OCI-LY3 (cell line): ENCODE data around the gene HCK.

Source experiments
- H2AFZ ChIP-seq: fragments of 200-600, 300-600 bp; shearing (Covaris generic); 2 replicates; pipeline ENCODE4 v1.6.0; 2014; ENCODE audit warnings: antibody characterized with exemption, low read depth, low read length
- H3K27ac ChIP-seq: fragments of 200-600, 300-600 bp; sonication (generic); 2 replicates; pipeline ENCODE4 v1.5.1; 2014; ENCODE audit warnings: mild to moderate bottlenecking, low read length, moderate library complexity, mixed read lengths
- H3K27me3 ChIP-seq: fragments of 200-600, 300-600 bp; sonication (generic); 2 replicates; pipeline ENCODE4 v1.6.1; 2014; ENCODE audit warnings: low read depth, low read length, mixed read lengths
- H3K36me3 ChIP-seq: fragments of 200-600, 300-600 bp; sonication (generic); replicated peaks from 2 replicates; pipeline ENCODE3; 2014; ENCODE audit warnings: low read depth, low read length, mixed read lengths
- H3K4me1 ChIP-seq: fragments of 300-600, 200-600 bp; sonication (generic); 2 replicates; pipeline ENCODE4 v1.6.1; 2014; ENCODE audit warnings: low read length, mixed read lengths
- H3K4me2 ChIP-seq: fragments of 200-600, 300-600 bp; sonication (generic); 2 replicates; pipeline ENCODE4 v1.6.1; 2014; ENCODE audit warnings: low read length, mixed read lengths
- H3K4me3 ChIP-seq: fragments of 300-600, 200-600 bp; sonication (generic); 2 replicates; pipeline ENCODE4 v1.5.1; 2014; ENCODE audit warnings: antibody characterized with exemption, mild to moderate bottlenecking, low read length, moderate library complexity
- H3K79me2 ChIP-seq: fragments of 300-600, 200-600 bp; shearing (Covaris generic); 2 replicates; pipeline ENCODE4 v1.6.1; 2014; ENCODE audit warnings: mild to moderate bottlenecking, low read length, mixed read lengths
- H3K9ac ChIP-seq: fragments of 300-600, 200-600 bp; shearing (Covaris generic); 2 replicates; pipeline ENCODE4 v1.6.0; 2014; ENCODE audit warnings: mild to moderate bottlenecking, low read length, moderate library complexity
- H3K9me3 ChIP-seq: fragments of 200-600, 300-600 bp; shearing (Covaris generic); 2 replicates; pipeline ENCODE4 v1.6.1; 2014; ENCODE audit warnings: low read length, mixed read lengths; ENCODE audit not compliant: insufficient read depth
- H4K20me1 ChIP-seq: fragments of 200-600, 300-600 bp; sonication (generic); 2 replicates; pipeline ENCODE4 v1.6.1; 2016; ENCODE audit warnings: low read length, mixed read lengths; ENCODE audit not compliant: insufficient read depth
- CTCF ChIP-seq: fragments of 200-600, 300-600 bp; sonication (generic); IDR thresholded peaks from 2 replicates; pipeline ENCODE4 v1.5.1; 2014; ENCODE audit warnings: antibody characterized with exemption, low read length, low read depth
- EZH2phosphoT487 ChIP-seq: fragments of 200-600 bp; shearing (Covaris generic); IDR thresholded peaks from 2 replicates; pipeline ENCODE4 v1.6.1; 2018; ENCODE audit warnings: antibody characterized with exemption, mixed run types, low read depth

HCK gene

DNA sequence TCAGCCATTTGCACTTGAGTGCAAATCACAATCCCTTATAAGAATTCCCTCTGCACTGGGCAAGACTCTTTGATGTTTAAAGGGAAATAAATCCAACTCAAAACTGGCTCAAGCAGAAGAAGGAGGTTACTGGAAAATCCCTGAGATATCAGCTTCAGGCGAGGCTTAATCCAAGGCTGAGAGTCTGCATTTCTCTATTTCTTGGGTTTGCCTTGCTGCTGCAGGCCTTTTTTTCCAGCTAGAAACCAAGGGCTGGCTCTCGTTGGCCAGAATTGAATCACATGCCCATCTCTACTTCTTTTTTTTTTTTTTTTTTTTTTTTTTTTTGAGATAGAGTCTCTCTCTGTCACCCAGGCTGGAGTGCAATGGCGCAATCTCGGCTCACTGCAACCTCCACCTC lies 11.7 kb downstream of the HCK start:
- Histone ChIP-seq H2AFZ (no peak overlapping the region), H3K4me1 (peaks cover 79% of the 10 kb centered on the region), H3K36me3 (peaks cover 62% of the 10 kb centered on the region), H3K27ac (peak overlapping the region; percentile 95), H4K20me1 (peaks cover 48% of the 10 kb centered on the region), H3K79me2 (peaks cover 94% of the 10 kb centered on the region), H3K4me3 (no peak overlapping the region), H3K4me2 (peak overlapping the region; percentile 81), H3K9me3 (no peaks in the 10 kb centered on the region), H3K27me3 (no peaks in the 10 kb centered on the region), H3K9ac (peak overlapping the region; percentile 71; the same call in 1 of the 2 replicates)
- no peak for TF ChIP-seq CTCF
- no peak for TF ChIP-seq EZH2phosphoT487

- Histone ChIP-seq H3K27ac (peak overlapping the region; percentile 49), H2AFZ (no peak overlapping the region), H3K4me3 (no peak overlapping the region), H3K27me3 (no peaks in the 10 kb centered on the region), H3K79me2 (peaks cover 93% of the 10 kb centered on the region), H3K9me3 (no peaks in the 10 kb centered on the region), H4K20me1 (peaks cover 44% of the 10 kb centered on the region), H3K4me1 (peaks cover 85% of the 10 kb centered on the region), H3K4me2 (0 out of 2 replicates have a peak overlapping the region, but pooled peaks have one; percentile 4), H3K36me3 (peaks cover 68% of the 10 kb centered on the region), H3K9ac (no peak overlapping the region)
- TF ChIP-seq CTCF = no peak
- no peak for TF ChIP-seq EZH2phosphoT487
Observed at GRCh38 chr20:32064667-32065066, 12.6 kb downstream of the HCK start.

- peaks cover 28% of the 10 kb centered on the region; the same call in 1 of the 2 replicates for H4K20me1 ChIP-seq
- H3K36me3 ChIP-seq = peaks cover 72% of the 10 kb centered on the region
- peak overlapping the region; percentile 49 for H3K4me2 ChIP-seq
- peak overlapping the region; percentile 80 for H3K27ac ChIP-seq
- no peak for TF ChIP-seq EZH2phosphoT487
- H3K9ac ChIP-seq = peak overlapping the region; percentile 8; the same call in 1 of the 2 replicates
- peaks cover 78% of the 10 kb centered on the region for H3K4me1 ChIP-seq
- H3K79me2 ChIP-seq = peaks cover 77% of the 10 kb centered on the region
- no peaks in the 10 kb centered on the region for H3K9me3 ChIP-seq
- H3K27me3 ChIP-seq = no peaks in the 10 kb centered on the region
- no peak overlapping the region for H2AFZ ChIP-seq
- peak overlapping the region; percentile 13 for H3K4me3 ChIP-seq
Observed at GRCh38 chr20:32067234-32067821, 15.3 kb downstream of the HCK start.

DNA sequence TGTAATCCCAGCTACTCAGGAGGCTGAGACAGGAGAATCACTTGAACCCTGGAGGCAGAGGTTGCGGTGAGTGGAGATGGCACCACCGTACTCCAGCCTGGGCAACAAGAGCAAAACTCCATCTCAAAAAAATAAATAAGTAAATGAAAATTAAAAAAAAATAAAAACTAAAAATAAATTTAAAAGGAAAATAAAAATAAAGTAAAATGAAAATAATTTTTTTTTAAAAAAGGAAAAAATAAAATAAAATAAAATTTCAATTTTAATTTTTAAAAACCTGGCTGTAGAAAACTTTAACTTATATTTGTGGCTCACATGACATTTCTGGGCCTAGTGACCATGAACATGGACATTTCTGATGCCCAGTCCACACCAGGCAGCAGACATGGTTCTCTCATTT lies 16.1 kb downstream of the HCK start:
- Histone ChIP-seq H3K4me2 (peak overlapping the region; percentile 60), H3K4me1 (peaks cover 70% of the 10 kb centered on the region), H3K9me3 (no peaks in the 10 kb centered on the region), H3K36me3 (peaks cover 69% of the 10 kb centered on the region), H3K27me3 (no peaks in the 10 kb centered on the region), H2AFZ (no peak overlapping the region), H3K79me2 (peaks cover 69% of the 10 kb centered on the region), H3K9ac (peak overlapping the region; percentile 50), H3K27ac (peak overlapping the region; percentile 76), H3K4me3 (peak overlapping the region; percentile 23; the same call in 1 of the 2 replicates), H4K20me1 (peaks cover 24% of the 10 kb centered on the region; the same call in 1 of the 2 replicates)
- no peak for TF ChIP-seq EZH2phosphoT487
- no peak for TF ChIP-seq CTCF
